ENCODE measurements around the gene C14orf180.
A peak's percentile ranks its signal among the peaks of the same experiment; 100 is the strongest.

C14orf180 gene

GRCh38 chr14:104579507-104579906 lies at the start of gene C14orf180:
Gene C14orf180 (plus strand): TSS chr14:104579764. CDS start chr14:104586431, 6,667 bp downstream.
- DNase-seq, result no peak

GRCh38 chr14:104530646-104531045 lies 48.9 kb upstream of the C14orf180 start:
- no peak for DNase-seq

- DNase-seq, result no peak
These were observed 48.0 kb upstream of the C14orf180 start for GRCh38 chr14:104531421-104532190.

DNA sequence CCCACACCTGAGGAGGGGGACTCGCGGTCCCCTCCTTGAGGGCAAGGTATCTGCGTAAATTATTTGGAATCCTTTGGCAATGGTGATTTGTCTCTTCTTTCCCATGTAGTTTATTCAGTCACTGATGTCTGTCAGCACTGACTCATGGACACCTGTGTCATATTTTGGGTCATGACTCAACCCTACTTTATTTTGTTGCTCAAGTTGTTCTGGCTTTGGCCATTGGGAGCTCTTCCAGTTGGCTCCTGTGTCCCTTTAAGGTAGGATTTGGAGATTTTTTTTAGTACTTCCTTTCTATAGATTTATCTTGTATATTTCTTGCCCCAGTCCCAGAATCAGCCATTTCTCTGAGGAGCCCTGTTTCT lies 47.4 kb upstream of the C14orf180 start:
- DNase-seq, result no peak

DNA sequence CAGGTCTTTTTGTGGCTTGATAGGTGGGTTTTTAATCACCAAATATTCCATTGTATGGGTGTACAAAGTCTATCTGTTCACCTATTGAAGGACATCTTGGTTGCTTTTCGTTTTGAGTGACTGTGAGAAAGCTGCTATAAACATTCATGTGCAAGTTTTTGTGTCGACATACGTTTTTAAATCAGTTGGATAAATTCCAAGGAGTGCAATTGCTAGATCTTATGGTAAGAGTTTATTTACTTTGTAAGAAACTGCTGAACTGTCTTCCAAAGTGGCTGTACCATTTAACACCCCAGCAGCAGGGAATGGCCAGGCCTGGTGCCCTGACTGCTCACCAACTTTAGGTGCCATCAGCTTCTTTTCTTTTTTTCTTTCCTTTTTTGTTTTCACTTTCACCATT lies 45.5 kb upstream of the C14orf180 start:
- no peak for DNase-seq

- no peak for DNase-seq
These were observed 42.5 kb upstream of the C14orf180 start for GRCh38 chr14:104536942-104537612.

GRCh38 chr14:104537613-104537988 lies 42.0 kb upstream of the C14orf180 start:
- DNase-seq, result no peak

- no peak for DNase-seq
These were observed 37.6 kb upstream of the C14orf180 start for GRCh38 chr14:104541905-104542465.

GRCh38 chr14:104542871-104543830 lies 36.4 kb upstream of the C14orf180 start:
- no peak for DNase-seq

DNA sequence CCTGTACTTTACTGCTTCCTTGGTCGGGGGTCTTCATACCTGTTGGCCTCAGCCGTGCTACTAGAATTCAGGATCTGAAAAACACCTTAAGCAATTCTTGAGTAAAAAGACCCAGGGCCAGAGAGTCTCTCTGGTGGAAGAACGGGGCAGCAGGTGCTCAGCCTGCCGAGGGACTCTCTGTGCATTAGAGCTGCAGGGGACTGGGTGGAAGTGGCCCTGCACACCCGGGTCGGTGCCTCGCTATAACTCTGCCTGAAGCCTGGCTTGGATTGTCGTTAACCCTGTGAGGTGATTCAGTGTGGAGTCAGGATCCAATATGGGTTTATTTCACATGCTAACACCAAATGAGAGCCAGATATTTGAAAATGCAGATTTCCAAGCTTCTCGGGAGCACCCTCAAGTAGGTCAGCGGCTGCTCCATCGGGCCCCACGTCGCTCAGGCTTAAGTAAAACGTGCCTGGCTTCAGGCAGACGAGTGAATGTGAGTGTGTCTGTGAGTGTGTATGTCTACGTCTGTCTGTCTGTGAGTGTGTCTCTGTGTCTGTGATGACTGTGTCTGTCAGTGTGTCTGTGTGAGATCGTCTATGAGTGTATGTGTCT lies 35.1 kb upstream of the C14orf180 start:
- no peak for DNase-seq

DNA sequence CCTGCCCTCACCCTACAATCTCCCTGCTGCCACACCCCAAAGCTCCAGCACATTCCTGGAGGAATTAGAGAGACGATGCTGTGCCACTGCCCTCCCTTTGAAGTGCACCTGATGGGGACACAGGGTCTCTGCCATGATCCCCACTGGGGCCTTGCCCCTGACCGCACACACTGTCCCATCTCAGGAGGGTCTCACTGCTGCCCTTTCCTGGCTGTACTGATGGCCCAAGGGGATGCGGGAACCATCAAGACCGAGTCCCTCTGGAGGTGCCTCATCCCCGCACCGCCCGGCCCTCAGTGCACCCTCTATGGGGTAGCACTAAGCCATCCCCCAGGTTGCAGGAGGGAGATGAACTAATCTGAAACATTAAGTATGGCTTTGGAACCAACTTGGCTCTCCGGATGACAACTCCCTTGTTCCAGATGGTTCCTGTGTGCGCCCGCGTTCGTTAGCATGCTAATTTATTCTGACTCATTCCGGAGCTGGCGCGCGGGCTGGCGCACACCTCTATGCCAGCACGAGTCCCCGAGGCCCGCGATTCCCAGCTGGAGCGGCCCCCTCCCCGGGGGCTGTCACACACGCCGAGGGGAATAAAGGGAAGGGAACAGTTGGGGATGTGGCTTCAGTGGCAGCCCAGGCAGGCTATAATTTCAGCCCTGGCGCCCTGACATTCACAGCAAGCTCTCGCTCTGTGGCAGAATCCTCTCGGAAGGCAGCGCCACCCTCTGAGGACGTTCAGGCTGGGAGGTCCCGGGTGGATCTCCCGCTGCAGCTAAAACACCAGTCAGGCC lies 34.2 kb upstream of the C14orf180 start:
- peak; percentile 49 for DNase-seq

- peak; percentile 49 for DNase-seq
These were observed 33.5 kb upstream of the C14orf180 start for GRCh38 chr14:104545942-104546501.

DNA sequence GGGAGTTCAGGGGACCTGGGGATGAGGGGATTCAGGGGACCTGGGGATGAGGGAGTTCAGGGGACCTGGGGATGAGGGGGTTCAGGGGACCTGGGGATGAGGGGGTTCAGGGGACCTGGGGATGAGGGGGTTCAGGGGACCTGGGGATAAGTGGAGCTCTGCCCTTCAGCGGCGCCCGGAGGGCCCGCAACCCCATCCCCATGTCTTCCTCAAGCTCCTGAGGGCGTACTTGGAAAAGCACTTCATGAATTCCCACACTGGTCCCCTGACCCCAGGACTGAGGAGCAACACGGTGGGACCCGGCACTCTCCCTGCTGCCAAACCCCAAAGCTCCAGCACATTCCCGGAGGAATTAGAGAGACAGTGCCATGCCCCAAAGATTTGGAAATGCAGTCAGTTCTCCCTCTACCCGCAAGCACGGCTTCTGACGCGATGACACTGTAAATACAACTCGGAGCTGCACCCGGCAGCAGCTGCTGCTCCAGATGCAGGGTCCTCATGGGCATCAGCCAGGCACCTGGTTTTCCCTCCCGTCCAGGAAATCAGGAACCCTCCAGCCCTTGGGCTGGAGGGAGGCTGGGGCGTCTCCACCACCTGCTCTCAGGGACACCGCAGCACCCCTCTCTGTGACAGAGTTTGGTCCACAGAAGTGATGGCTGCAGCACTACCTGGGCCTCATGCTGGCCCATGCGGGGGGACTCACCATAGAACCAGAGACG lies 32.8 kb upstream of the C14orf180 start:
- no peak for DNase-seq

DNA sequence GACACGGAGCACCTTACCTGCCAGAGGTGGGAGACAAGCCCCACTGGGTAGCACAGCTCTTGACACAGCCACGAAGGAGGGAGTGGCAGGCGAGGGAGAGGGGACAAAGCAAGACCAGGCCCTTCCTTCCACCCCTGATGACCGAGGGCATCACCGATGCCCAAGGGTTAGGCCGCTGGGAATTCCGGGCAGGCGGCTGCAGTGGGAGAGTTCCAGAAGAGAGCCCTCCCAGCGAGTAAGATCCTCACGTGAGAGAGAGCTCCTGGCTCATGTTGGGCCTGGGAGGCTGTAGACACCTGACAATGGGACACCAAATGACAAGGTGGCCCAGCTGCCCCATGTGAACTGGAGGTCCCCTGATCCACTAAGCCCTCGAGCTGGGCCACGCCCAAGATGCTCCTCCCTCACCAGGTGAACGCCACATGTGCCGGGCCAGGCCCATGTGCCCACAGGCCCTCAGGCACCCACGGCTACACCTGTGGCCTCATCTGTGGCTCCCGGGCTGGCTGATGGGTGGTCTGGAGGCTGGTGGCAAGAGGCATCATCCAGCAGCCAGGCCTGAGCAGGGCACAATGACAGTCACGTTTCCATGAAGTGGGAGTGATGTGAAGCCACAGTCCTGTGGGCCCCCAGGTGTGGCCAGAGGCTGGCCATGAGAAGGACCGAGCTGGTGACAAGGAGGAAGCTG lies 32.1 kb upstream of the C14orf180 start:
- DNase-seq, result no peak

DNA sequence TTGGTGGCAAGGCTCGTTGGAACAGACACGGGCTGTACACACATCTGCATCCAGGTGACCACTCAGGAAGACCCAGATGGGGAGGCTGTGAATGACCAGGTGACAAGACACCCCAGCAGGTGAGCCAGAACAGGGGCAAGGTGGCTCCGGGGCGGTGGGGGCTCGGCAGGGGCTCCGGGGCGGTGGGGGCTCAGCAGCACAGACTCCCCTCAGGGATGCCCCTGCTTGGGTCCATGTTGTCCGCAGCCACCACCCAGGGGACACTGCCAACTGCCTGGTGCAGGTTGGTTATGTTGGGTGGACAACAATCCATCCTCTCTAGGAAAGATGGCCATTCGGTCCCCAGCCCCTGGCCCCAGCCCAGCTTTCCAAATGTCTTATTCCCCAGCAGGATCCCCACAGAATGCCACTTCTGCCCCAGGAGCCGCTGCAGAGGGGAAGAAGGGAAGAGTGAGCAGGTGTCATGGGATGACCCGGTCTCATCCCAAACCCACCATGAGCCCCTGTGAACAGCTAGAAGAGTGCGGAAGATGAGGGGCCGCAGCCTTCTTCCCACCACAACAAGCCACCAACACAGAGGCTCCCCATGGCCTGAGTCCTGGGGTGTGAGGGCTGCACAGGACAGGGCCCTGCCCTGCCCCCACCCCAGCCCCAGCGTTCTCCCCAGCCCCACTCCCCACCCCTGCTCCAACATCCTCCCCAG lies 31.4 kb upstream of the C14orf180 start:
- DNase-seq, result no peak

- no peak for DNase-seq
These were observed 30.6 kb upstream of the C14orf180 start for GRCh38 chr14:104548802-104549535.

- no peak for DNase-seq
These were observed 29.8 kb upstream of the C14orf180 start for GRCh38 chr14:104549536-104550339.

DNA sequence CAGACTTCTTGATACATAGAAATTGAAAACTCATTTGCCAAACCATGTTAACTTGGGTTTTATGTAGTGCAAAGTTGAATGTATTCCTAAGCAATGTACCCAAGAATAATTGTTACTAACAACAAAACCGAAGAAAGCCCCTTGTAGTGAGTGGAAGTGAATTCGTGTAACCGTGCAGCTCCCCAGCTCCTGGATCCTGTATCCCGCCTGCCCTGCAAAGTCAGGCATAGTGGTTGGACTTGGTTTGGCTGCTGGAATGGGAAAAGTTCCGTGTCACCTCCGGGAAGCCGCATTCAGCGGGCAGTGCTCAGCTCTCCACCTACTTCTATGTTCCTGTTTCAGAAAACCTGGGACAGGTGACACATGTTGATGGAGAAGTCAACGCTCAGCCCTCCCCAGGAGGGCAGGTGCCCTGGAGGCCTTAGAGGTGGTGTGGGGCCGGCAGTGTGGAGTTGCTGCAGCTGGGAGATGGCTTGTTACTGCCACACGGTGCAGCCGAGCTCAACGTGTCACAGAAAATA lies 29.2 kb upstream of the C14orf180 start:
- no peak for DNase-seq

Measured in NCI-H1105 treated with DMSO at 0.1 percent for 48 hours (cell line).